GM23338 (cell line): ENCODE data around the gene BRME1. TPM values are rescaled to one million over a fixed set of nuclear protein-coding genes. Genes with fewer than 3 reads are reported as not detected.

Experiments used
- ATAC-seq: fragments of 200-7000 bp; cut with Tn5 transposase; 3 replicates; pipeline ENCODE4 v1.9.1; 2020
- DNase-seq: peaks from one replicate; pipeline ENCODE4 v3.0.0-alpha.2; 2015; ENCODE audit warnings: low spot score
- H2AFZ ChIP-seq: fragments of 200-600 bp; sonication (generic); 2 replicates; pipeline ENCODE4 v1.8.0; 2016; ENCODE audit warnings: antibody characterized with exemption, mild to moderate bottlenecking, moderate library complexity
- H3F3A ChIP-seq: fragments of 200-600 bp; sonication (generic); replicated peaks from 2 replicates; pipeline ENCODE4 v1.8.0; 2017; ENCODE audit warnings: antibody characterized with exemption, mixed run types, low read depth
- H3K27ac ChIP-seq: fragments of 200-600 bp; sonication (generic); 2 replicates; pipeline ENCODE4 v1.6.1; 2016; ENCODE audit warnings: low read depth
- H3K27me3 ChIP-seq: fragments of 200-600 bp; sonication (generic); 2 replicates; pipeline ENCODE4 v1.8.0; 2016; ENCODE audit warnings: mild to moderate bottlenecking, mixed run types, moderate library complexity; ENCODE audit not compliant: insufficient read depth
- H3K36me3 ChIP-seq: fragments of 200-600 bp; sonication (generic); 2 replicates; pipeline ENCODE4 v1.8.0; 2016; ENCODE audit warnings: mild to moderate bottlenecking; ENCODE audit not compliant: insufficient read depth
- H3K4me1 ChIP-seq: fragments of 200-600 bp; sonication (generic); 2 replicates; pipeline ENCODE4 v1.8.0; 2016; ENCODE audit warnings: mild to moderate bottlenecking, moderate library complexity; ENCODE audit not compliant: insufficient read depth
- H3K4me2 ChIP-seq: fragments of 200-600 bp; sonication (generic); 2 replicates; pipeline ENCODE4 v1.7.1; 2017; ENCODE audit warnings: mixed run types
- H3K4me3 ChIP-seq: fragments of 200-600 bp; sonication (generic); 2 replicates; pipeline ENCODE4 v1.6.1; 2016; ENCODE audit warnings: mixed run types
- H3K79me2 ChIP-seq: fragments of 200-600 bp; sonication (generic); replicated peaks from 2 replicates; pipeline ENCODE4 v1.8.0; 2017; ENCODE audit warnings: mild to moderate bottlenecking; ENCODE audit not compliant: insufficient read depth
- H3K9me2 ChIP-seq: fragments of 200-600 bp; sonication (generic); 2 replicates; pipeline ENCODE4 v1.8.0; 2017; ENCODE audit not compliant: insufficient read depth
- H4K20me1 ChIP-seq: fragments of 200-600 bp; sonication (generic); replicated peaks from 2 replicates; pipeline ENCODE4 v1.8.0; 2017; ENCODE audit warnings: mild to moderate bottlenecking; ENCODE audit not compliant: insufficient read depth
- H3K27ac Mint-ChIP-seq: 2 replicates; pipeline ENCODE4 v1.8.0; 2020; ENCODE audit warnings: inconsistent platforms, mild to moderate bottlenecking, moderate library complexity, mixed read lengths
- H3K27me3 Mint-ChIP-seq: 3 replicates; pipeline ENCODE4 v1.8.0; 2022; ENCODE audit warnings: low read depth, mild to moderate bottlenecking, moderate library complexity, mixed read lengths, inconsistent platforms; ENCODE audit not compliant: insufficient read depth, poor library complexity
- H3K36me3 Mint-ChIP-seq: 3 replicates; pipeline ENCODE4 v1.8.0; 2021; ENCODE audit warnings: low read depth, mild to moderate bottlenecking, inconsistent platforms, moderate library complexity, mixed read lengths
- H3K4me1 Mint-ChIP-seq: 3 replicates; pipeline ENCODE4 v1.8.0; 2020; ENCODE audit warnings: mild to moderate bottlenecking, inconsistent platforms, mixed read lengths
- H3K4me3 Mint-ChIP-seq: 3 replicates; pipeline ENCODE4 v1.8.0; 2021; ENCODE audit warnings: moderate library complexity, mild to moderate bottlenecking, inconsistent platforms, mixed read lengths
- H3K9me3 Mint-ChIP-seq: 3 replicates; pipeline ENCODE4 v1.8.0; 2020; ENCODE audit warnings: moderate library complexity, mild to moderate bottlenecking, inconsistent platforms, mixed read lengths
- CREB1 ChIP-seq: fragments of 250-450 bp; sonication (Bioruptor Pico); IDR thresholded peaks from 2 replicates; pipeline ENCODE4 v1.5.0; 2020; ENCODE audit warnings: low read depth, mild to moderate bottlenecking, moderate library complexity
- CTCF ChIP-seq, 2 experiments: fragments of 200-600 bp in 1 of 2; sonication (generic) in 1 of 2; conservative IDR thresholded peaks; 2 replicates each; pipeline versions ENCODE4 v1.5.1 to v1.6.1; 2016 to 2017; ENCODE audit warnings: antibody characterized with exemption in 2 of 2, low read depth in 2 of 2, mild to moderate bottlenecking in 2 of 2, moderate library complexity in 1 of 2
- ETS1 ChIP-seq: IDR thresholded peaks from 2 replicates; pipeline ENCODE4 v1.6.1; 2016; ENCODE audit warnings: antibody characterized with exemption
- EZH2 ChIP-seq: fragments of 200-600 bp; sonication (generic); IDR thresholded peaks from one replicate; pipeline ENCODE4 v1.8.0; 2017; ENCODE audit warnings: antibody characterized with exemption, mild to moderate bottlenecking, low read depth; ENCODE audit not compliant: unreplicated experiment
- EZH2phosphoT487 ChIP-seq: fragments of 200-600 bp; sonication (generic); IDR thresholded peaks from one replicate; pipeline ENCODE4 v1.8.1; 2018; ENCODE audit warnings: antibody characterized with exemption; ENCODE audit not compliant: unreplicated experiment
- JUNB ChIP-seq: IDR thresholded peaks from one replicate; pipeline ENCODE4 v1.6.1; 2016; ENCODE audit warnings: antibody characterized with exemption; ENCODE audit not compliant: unreplicated experiment
- NANOG ChIP-seq: IDR thresholded peaks from 2 replicates; pipeline ENCODE4 v1.6.1; 2016; ENCODE audit warnings: antibody characterized with exemption, borderline replicate concordance
- POLR2AphosphoS5 ChIP-seq: IDR thresholded peaks from 2 replicates; pipeline ENCODE4 v1.6.1; 2016; ENCODE audit warnings: antibody characterized with exemption, low read depth
- REST ChIP-seq: IDR thresholded peaks from one replicate; pipeline ENCODE4 v1.6.1; 2018; ENCODE audit warnings: antibody characterized with exemption; ENCODE audit not compliant: unreplicated experiment
- STAT1 ChIP-seq: IDR thresholded peaks from one replicate; pipeline ENCODE4 v1.6.1; 2016; ENCODE audit warnings: antibody characterized with exemption; ENCODE audit not compliant: unreplicated experiment
- ZNF114 ChIP-seq: fragments of 250-450 bp; sonication (Bioruptor Pico); IDR thresholded peaks from 2 replicates; pipeline ENCODE4 v1.5.0; 2020; ENCODE audit warnings: mild to moderate bottlenecking, moderate library complexity
- ZNF331 ChIP-seq: fragments of 250-450 bp; sonication (Bioruptor Pico); IDR thresholded peaks from 2 replicates; pipeline ENCODE4 v1.5.0; 2020; ENCODE audit warnings: low read depth, mild to moderate bottlenecking, moderate library complexity
- ZNF462 ChIP-seq: fragments of 250-450 bp; sonication (Bioruptor Pico); IDR thresholded peaks from 2 replicates; pipeline ENCODE4 v1.5.0; 2020; ENCODE audit warnings: mild to moderate bottlenecking, moderate library complexity
- polyA plus RNA-seq: library from polyadenylated mRNA; unstranded; fragments of >200 nt; fragmentation: Nextera tagmentation; extraction: Ambion mirVana; gene quantifications from 2 replicates; pipeline ENCODE4 v1.2.1, GENCODE V29; 2016
- total RNA-seq: library from RNA; depleted of rRNA; stranded (reverse); fragments of >200 nt; shearing (Covaris generic); gene quantifications from 2 replicates; pipeline ENCODE4 v1.2.3, GENCODE V29; 2014

The BRME1 gene
- total and polyA plus RNA-seq, 2 experiments from 2014 or later: 3.9 to 4.0 TPM

- no peak overlapping the region for H3K4me3 Mint-ChIP-seq
- no peak for ATAC-seq
- 0 out of 2 replicates have a peak, but pooled peaks cover 7% of the 10 kb centered on the region for H3K36me3 ChIP-seq
- H3K9me2 ChIP-seq: no peaks in the 10 kb centered on the region
- no peaks in the 10 kb centered on the region for H3K79me2 ChIP-seq
- no peak for TF ChIP-seq CREB1 (CRISPR knock-in tag)
- no peak for TF ChIP-seq NANOG
- TF ChIP-seq EZH2phosphoT487: no peak
- no peak for TF ChIP-seq ZNF114 (CRISPR knock-in tag)
- no peak for TF ChIP-seq REST
- TF ChIP-seq ETS1: no peak
- TF ChIP-seq JUNB: no peak
- no peak for TF ChIP-seq CTCF (conservative IDR thresholded peaks at IDR 0.05; ENCODE audit: low read depth in 2 of 2)
- no peak for TF ChIP-seq EZH2
- no peak for TF ChIP-seq ZNF462
- TF ChIP-seq STAT1: no peak
- TF ChIP-seq POLR2AphosphoS5: no peak
- no peak for TF ChIP-seq ZNF331 (CRISPR knock-in tag)
- H3K36me3 Mint-ChIP-seq: peaks cover 23% of the 10 kb centered on the region
- H3K27ac Mint-ChIP-seq: no peak overlapping the region
- H3K27me3 ChIP-seq: no peaks in the 10 kb centered on the region
- no peak overlapping the region for H3K4me3 ChIP-seq
- H3F3A ChIP-seq: peaks cover 12% of the 10 kb centered on the region
- peaks cover 3% of the 10 kb centered on the region for H3K27me3 Mint-ChIP-seq
- H3K27ac ChIP-seq: no peak overlapping the region
- H3K4me2 ChIP-seq: no peak overlapping the region
- no peak overlapping the region for H2AFZ ChIP-seq
- H4K20me1 ChIP-seq: no peaks in the 10 kb centered on the region; the same call in 1 of the 2 replicates
- peaks cover 16% of the 10 kb centered on the region for H3K4me1 Mint-ChIP-seq
- DNase-seq: peak; percentile 30
- no peaks in the 10 kb centered on the region; the same call in 2 of the 3 replicates for H3K9me3 Mint-ChIP-seq
- H3K4me1 ChIP-seq: no peaks in the 10 kb centered on the region; the same call in 1 of the 2 replicates
These were observed 24.0 kb upstream of the BRME1 start for GRCh38 chr19:13929956-13930355.
